ENCODE measurements around the gene GLRX. TPM values are rescaled to one million over a fixed set of nuclear protein-coding genes. Genes with fewer than 3 reads are reported as not detected.
"Not testable (repeated sequence)": the region's sequence is repeated elsewhere in the genome, so short reads cannot be mapped to it uniquely, and the experiment has no call there.

Gene GLRX
- total RNA-seq, 1 donor from 2014 or later, result 18.3 TPM

- TF ChIP-seq CTCF (IDR thresholded peaks at IDR 0.05), result no peak
- Mint-ChIP-seq H3K9me3 (ENCODE audit: low read depth) (no peaks in the 10 kb centered on the region), H3K4me3 (ENCODE audit: unreplicated experiment) (no peak overlapping the region), H3K4me1 (ENCODE audit: low read depth) (peaks cover 43% of the 10 kb centered on the region), H3K27ac (ENCODE audit: unreplicated experiment) (peak overlapping the region; percentile 79), H3K36me3 (ENCODE audit: low read depth) (peaks cover 13% of the 10 kb centered on the region), H3K27me3 (ENCODE audit: low read depth) (no peaks in the 10 kb centered on the region)
- no peak for DNase-seq (ENCODE audit: low spot score)
Observed at GRCh38 chr5:95818181-95819147, 4.1 kb downstream of the GLRX start.

GRCh38 chr5:95817430-95817829 lies 5.1 kb downstream of the GLRX start:
- H3K36me3 Mint-ChIP-seq (ENCODE audit: low read depth), result peaks cover 17% of the 10 kb centered on the region
- no peaks in the 10 kb centered on the region for H3K27me3 Mint-ChIP-seq (ENCODE audit: low read depth)
- peak overlapping the region; percentile 79 for H3K27ac Mint-ChIP-seq (ENCODE audit: unreplicated experiment)
- H3K4me3 Mint-ChIP-seq (ENCODE audit: unreplicated experiment), result no peak overlapping the region
- DNase-seq (ENCODE audit: low spot score), result no peak
- no peak for TF ChIP-seq CTCF (IDR thresholded peaks at IDR 0.05)
- H3K9me3 Mint-ChIP-seq (ENCODE audit: low read depth), result no peaks in the 10 kb centered on the region
- H3K4me1 Mint-ChIP-seq (ENCODE audit: low read depth), result peaks cover 34% of the 10 kb centered on the region

GRCh38 chr5:95816776-95817175 lies 5.8 kb downstream of the GLRX start:
- H3K4me1 Mint-ChIP-seq (ENCODE audit: low read depth), result peaks cover 37% of the 10 kb centered on the region
- H3K36me3 Mint-ChIP-seq (ENCODE audit: low read depth), result peaks cover 17% of the 10 kb centered on the region
- no peaks in the 10 kb centered on the region for H3K27me3 Mint-ChIP-seq (ENCODE audit: low read depth)
- H3K9me3 Mint-ChIP-seq (ENCODE audit: low read depth), result no peaks in the 10 kb centered on the region
- TF ChIP-seq CTCF (IDR thresholded peaks at IDR 0.05), result no peak
- no peak for DNase-seq (ENCODE audit: low spot score)
- H3K4me3 Mint-ChIP-seq (ENCODE audit: unreplicated experiment), result no peak overlapping the region
- no peak overlapping the region for H3K27ac Mint-ChIP-seq (ENCODE audit: unreplicated experiment)

GRCh38 chr5:95816341-95816740 lies 6.2 kb downstream of the GLRX start:
- Mint-ChIP-seq H3K4me1 (ENCODE audit: low read depth) (peaks cover 37% of the 10 kb centered on the region), H3K27me3 (ENCODE audit: low read depth) (no peaks in the 10 kb centered on the region), H3K9me3 (ENCODE audit: low read depth) (no peaks in the 10 kb centered on the region), H3K27ac (ENCODE audit: unreplicated experiment) (no peak overlapping the region), H3K4me3 (ENCODE audit: unreplicated experiment) (no peak overlapping the region), H3K36me3 (ENCODE audit: low read depth) (peaks cover 17% of the 10 kb centered on the region)
- TF ChIP-seq CTCF (IDR thresholded peaks at IDR 0.05), result no peak
- DNase-seq (ENCODE audit: low spot score), result no peak

- H3K4me3 Mint-ChIP-seq (ENCODE audit: unreplicated experiment), result no peak overlapping the region
- no peak overlapping the region for H3K27ac Mint-ChIP-seq (ENCODE audit: unreplicated experiment)
- H3K9me3 Mint-ChIP-seq (ENCODE audit: low read depth), result no peaks in the 10 kb centered on the region
- H3K4me1 Mint-ChIP-seq (ENCODE audit: low read depth), result peaks cover 44% of the 10 kb centered on the region
- H3K36me3 Mint-ChIP-seq (ENCODE audit: low read depth), result peaks cover 17% of the 10 kb centered on the region
- H3K27me3 Mint-ChIP-seq (ENCODE audit: low read depth), result no peaks in the 10 kb centered on the region
- DNase-seq (ENCODE audit: low spot score), result no peak
- no peak for TF ChIP-seq CTCF (IDR thresholded peaks at IDR 0.05)
Observed at GRCh38 chr5:95815155-95815729, 7.3 kb downstream of the GLRX start.

GRCh38 chr5:95813035-95813434 lies 9.5 kb downstream of the GLRX start:
- peaks cover 17% of the 10 kb centered on the region for H3K36me3 Mint-ChIP-seq (ENCODE audit: low read depth)
- H3K9me3 Mint-ChIP-seq (ENCODE audit: low read depth), result not testable (repeated sequence)
- peaks cover 53% of the 10 kb centered on the region for H3K4me1 Mint-ChIP-seq (ENCODE audit: low read depth)

More at GRCh38 chr5:95813035-95813434, 9.5 kb downstream of the GLRX start:
- not testable (repeated sequence) for H3K4me3 Mint-ChIP-seq (ENCODE audit: unreplicated experiment); DNase-seq (ENCODE audit: low spot score); H3K27ac Mint-ChIP-seq (ENCODE audit: unreplicated experiment); H3K27me3 Mint-ChIP-seq (ENCODE audit: low read depth)

Measured in chondrocyte (in vitro differentiated cells).